Thyroid gland (tissue), 4 donors: Measurements from ENCODE around the gene CRYBG3. TPM values are rescaled to one million over a fixed set of nuclear protein-coding genes. Genes with fewer than 3 reads are reported as not detected.
A peak's percentile ranks its signal among the peaks of the same experiment; 100 is the strongest.

Experiments
- DNase-seq, 2 donors: peaks; one replicate each; pipeline ENCODE4 v3.0.0-alpha.2; 2019
- H3K27ac ChIP-seq, 3 donors: fragments of 200-600 bp; sonication (generic); 1 replicate in 2 of 3; 2 replicates in 1 of 3; pipeline ENCODE4 v1.5.1; 2016 to 2019; ENCODE audit warnings: mild to moderate bottlenecking in 1 of 3, moderate library complexity in 1 of 3
- H3K27me3 ChIP-seq: fragments of 200-600 bp; sonication (generic); one replicate; pipeline ENCODE4 v1.5.1; 2019
- H3K36me3 ChIP-seq, 2 donors: fragments of 200-600 bp; sonication (generic); one replicate each; pipeline ENCODE4 v1.5.1; 2016 to 2019
- H3K4me1 ChIP-seq, 2 donors: fragments of 200-600 bp; sonication (generic); one replicate each; pipeline ENCODE4 v1.5.1; 2017 to 2019
- H3K4me3 ChIP-seq, 3 donors: fragments of 200-600 bp; sonication (generic); replicated peaks in 1 of 3; 1 replicate in 2 of 3; 2 replicates in 1 of 3; pipeline ENCODE4 v1.5.1; 2016; ENCODE audit warnings: mild to moderate bottlenecking in 1 of 3
- H3K9me3 ChIP-seq: fragments of 200-600 bp; sonication (generic); one replicate; pipeline ENCODE4 v1.5.1; 2017
- CTCF ChIP-seq, 6 experiments: fragments of 200-600 bp in 3 of 6; fragments of 450-650 bp in 3 of 6; sonication (generic) in 3 of 6; IDR thresholded peaks; one replicate each; pipeline ENCODE4 v1.5.1; 2016 to 2019; ENCODE audit warnings: antibody characterized with exemption in 6 of 6, mild to moderate bottlenecking in 2 of 6, inconsistent platforms in 1 of 6, moderate library complexity in 1 of 6
- POLR2A ChIP-seq, 2 donors: fragments of 450-650 bp; IDR thresholded peaks; one replicate each; pipeline ENCODE4 v1.6.1; 2017; ENCODE audit warnings: antibody characterized with exemption in 2 of 2, mild to moderate bottlenecking in 2 of 2, moderate library complexity in 1 of 2
- WGBS, 2 donors: methylation state at CpG; one replicate each; pipeline ENCODE4 v1.1.5; 2017; 5-methylcytosine and 5-hydroxymethylcytosine counted together
- intact Hi-C: fragments of 100-400 bp; cut with DNase I; formaldehyde crosslinking; loops from one replicate; pipeline ENCODE4 v1.15.1; 2023
- total RNA-seq, 4 donors: library from RNA; depleted of rRNA; stranded (reverse); fragments of >200 nt; gene quantifications; one replicate each; pipeline ENCODE4 v1.2.3, GENCODE V29; 2016

Gene CRYBG3
- total RNA-seq, 4 donors from 2014 or later = 65.3 to 108 (median 79.4) TPM

DNA sequence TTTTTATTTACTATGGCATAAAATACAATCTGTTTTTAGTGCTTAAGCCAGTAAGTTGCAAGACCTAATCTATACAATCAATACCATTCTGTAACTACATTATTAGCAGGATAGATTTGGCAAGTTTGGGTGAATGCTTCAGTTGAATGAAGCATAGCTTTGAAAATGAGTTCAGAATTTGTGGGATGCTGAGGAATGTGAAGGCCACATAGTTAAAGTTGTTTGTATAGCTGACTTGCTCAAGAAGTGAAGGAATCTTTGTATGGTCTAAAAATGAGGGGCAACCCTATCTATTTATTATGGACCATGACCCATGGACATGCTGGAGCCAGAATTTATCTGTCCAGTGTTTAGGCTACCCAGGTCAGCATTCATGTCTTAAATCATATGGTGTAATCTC, 58.5 kb downstream of the CRYBG3 start:
- Histone ChIP-seq H3K4me3 (no peak overlapping the region), H3K4me1 (peaks cover 9 to 10% of the 10 kb centered on the region in 2 donors), H3K9me3 (no peaks in the 10 kb centered on the region), H3K36me3 (peaks cover 0 to 12% of the 10 kb centered on the region in 2 donors), H3K27me3 (no peaks in the 10 kb centered on the region), H3K27ac (no peak overlapping the region)
- no peak for DNase-seq
- intact Hi-C loops = no loop called here
- TF ChIP-seq POLR2A (IDR thresholded peaks at IDR 0.05) (no peak), CTCF (IDR thresholded peaks at IDR 0.05) (no peak)

- peaks cover 9 to 10% of the 10 kb centered on the region in 2 donors for H3K4me1 ChIP-seq
- TF ChIP-seq POLR2A (IDR thresholded peaks at IDR 0.05) (no peak), CTCF (IDR thresholded peaks at IDR 0.05) (no peak)
- H3K4me3 ChIP-seq = no peak overlapping the region
- H3K27ac ChIP-seq = peak overlapping the region in 2 of 3 donors; percentile 26 to 29
- peak; percentile 12 to 22 for DNase-seq
- H3K36me3 ChIP-seq = peaks cover 0 to 21% of the 10 kb centered on the region in 2 donors
- intact Hi-C loops = no loop called here
- H3K9me3 ChIP-seq = no peaks in the 10 kb centered on the region
- H3K27me3 ChIP-seq = no peaks in the 10 kb centered on the region
- 57 to 62% methylated on average over 5 of the region's 5 CpGs for WGBS, 2 donors
Observed at GRCh38 chr3:97882975-97883598, 61.3 kb downstream of the CRYBG3 start.

- Histone ChIP-seq H3K4me1 (peaks cover 9 to 10% of the 10 kb centered on the region in 2 donors), H3K4me3 (no peak overlapping the region), H3K36me3 (peaks cover 0 to 27% of the 10 kb centered on the region in 2 donors), H3K9me3 (no peaks in the 10 kb centered on the region), H3K27me3 (no peaks in the 10 kb centered on the region), H3K27ac (peak overlapping the region in 1 of 3 donors; percentile 2)
- DNase-seq = no peak
- no peak for TF ChIP-seq CTCF (IDR thresholded peaks at IDR 0.05)
- TF ChIP-seq POLR2A (IDR thresholded peaks at IDR 0.05) = no peak
- intact Hi-C loops = no loop called here
- WGBS, 2 donors = 57 to 63% methylated on average over 4 of the region's 4 CpGs
Observed at GRCh38 chr3:97883736-97884135, 61.9 kb downstream of the CRYBG3 start.

GRCh38 chr3:97884586-97885123, 62.8 kb downstream of the CRYBG3 start:
- Histone ChIP-seq H3K4me1 (peaks cover 9 to 10% of the 10 kb centered on the region in 2 donors), H3K27me3 (no peaks in the 10 kb centered on the region), H3K36me3 (peaks cover 0 to 35% of the 10 kb centered on the region in 2 donors), H3K27ac (no peak overlapping the region), H3K4me3 (no peak overlapping the region), H3K9me3 (no peaks in the 10 kb centered on the region)
- 85 to 88% methylated on average over 2 of the region's 2 CpGs for WGBS, 2 donors
- TF ChIP-seq CTCF (IDR thresholded peaks at IDR 0.05) (no peak), POLR2A (IDR thresholded peaks at IDR 0.05) (no peak)
- no peak for DNase-seq
- intact Hi-C loops = no loop called here
